ENCODE data around the gene SIL1. TPM values are rescaled to one million over a fixed set of nuclear protein-coding genes. Genes with fewer than 3 reads are reported as not detected.

Gene SIL1
- total and polyA plus RNA-seq, 2 of the 8 experiments (the other 6 are each of a cell fraction or from before 2014, with no cell fraction given), result 8.3 to 12.8 TPM

DNA sequence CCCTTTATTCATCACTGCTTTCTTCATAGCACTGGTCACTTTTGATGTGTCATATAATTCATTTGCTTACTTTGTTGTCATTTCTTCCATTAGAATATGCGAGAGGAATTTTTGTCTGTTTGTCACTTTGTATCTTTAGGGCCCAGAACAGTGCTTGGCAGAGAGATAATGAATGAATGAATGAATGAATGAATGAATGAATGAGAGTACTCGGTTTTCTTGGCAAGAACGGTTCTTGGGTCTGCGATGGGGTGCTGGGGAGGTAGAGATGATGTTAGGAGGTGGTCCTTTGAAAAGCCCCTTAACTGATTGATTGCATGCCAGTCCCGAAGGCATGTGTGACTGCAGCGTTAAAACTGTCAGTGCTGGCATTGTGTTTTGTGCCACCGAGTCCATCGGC lies 270.6 kb downstream of the SIL1 start:
- no peaks in the 10 kb centered on the region for H3K9me3 ChIP-seq (ENCODE audit: insufficient read depth in 2 of 2, low read depth in 1 of 2, low read length in 1 of 2)
- FAIRE-seq (no peak), DNase-seq (ENCODE audit: low read depth in 1 of 2, low spot score in 2 of 2) (no peak)
- H4K91ac ChIP-seq (replicated peaks; ENCODE audit: insufficient read length, low read length), result no peak overlapping the region
- peaks cover 27 to 77% (median 53%) of the 10 kb centered on the region in 4 experiments for H3K36me3 ChIP-seq (ENCODE audit: control insufficient read depth in 2 of 4, insufficient read depth in 4 of 4, low read length in 3 of 4)
- H3K56ac ChIP-seq (replicated peaks; ENCODE audit: insufficient read length, low read depth, low read length), result no peak overlapping the region
- CTCF ChIA-PET (ENCODE audit: partially characterized antibody), result no interaction called here
- H3K4me3 ChIP-seq (ENCODE audit: extremely low read depth in 1 of 4, insufficient read depth in 2 of 4, low read depth in 3 of 4, low read length in 4 of 4), result no peak overlapping the region
- H3K79me1 ChIP-seq (ENCODE audit: low read depth, low read length), result peaks cover 5% of the 10 kb centered on the region; the same call in 1 of the 2 replicates
- H4K5ac ChIP-seq (ENCODE audit: insufficient read length, low read depth, low read length), result no peak overlapping the region
- no peak overlapping the region for H2BK12ac ChIP-seq (ENCODE audit: low read depth, low read length)
- no peak overlapping the region for H4K8ac ChIP-seq (ENCODE audit: extremely low read depth, insufficient read depth, low read length)
- no peaks in the 10 kb centered on the region for H3K23me2 ChIP-seq (ENCODE audit: low read depth, low read length)
- no peaks in the 10 kb centered on the region for H3K79me2 ChIP-seq (ENCODE audit: control insufficient read depth in 1 of 2, insufficient read depth in 2 of 2, low read length in 2 of 2)
- no peak overlapping the region for H2BK120ac ChIP-seq (replicated peaks; ENCODE audit: low read depth, low read length)
- no peak overlapping the region for H2BK15ac ChIP-seq (ENCODE audit: low read length)
- H3K27ac ChIP-seq (ENCODE audit: low read depth, low read length), result no peak overlapping the region
- H3K4me1 ChIP-seq (replicated peaks in 1 of 4; ENCODE audit: control insufficient read depth in 3 of 4, insufficient read depth in 4 of 4, low read length in 3 of 4), result peaks cover 0 to 3% (median 0%) of the 10 kb centered on the region in 4 experiments; a peak in 1 of 7 replicates
- no peak overlapping the region for H3K4me2 ChIP-seq (ENCODE audit: insufficient read depth in 1 of 2, low read depth in 2 of 2, low read length in 2 of 2)
- peaks cover 0 to 2% of the 10 kb centered on the region in 2 experiments for H4K20me1 ChIP-seq (replicated peaks in 1 of 2; ENCODE audit: control insufficient read depth in 1 of 2, insufficient read depth in 2 of 2, low read length in 2 of 2)
- H2BK20ac ChIP-seq (ENCODE audit: low read length), result no peak overlapping the region
- POLR2A ChIA-PET (ENCODE audit: partially characterized antibody), result no interaction called here
- no peak overlapping the region for H3K4ac ChIP-seq (replicated peaks; ENCODE audit: insufficient read length, low read depth, low read length)
- no peak overlapping the region for H2AK5ac ChIP-seq (ENCODE audit: low read depth, low read length)
- no peaks in the 10 kb centered on the region for H3K27me3 ChIP-seq (replicated peaks in 1 of 4; ENCODE audit: control insufficient read depth in 3 of 4, extremely low read depth in 1 of 4, insufficient read depth in 3 of 4, low read length in 3 of 4)
- WGBS, 2 experiments (ENCODE audit: extremely low coverage in 1 of 2, insufficient coverage in 1 of 2, insufficient read length in 1 of 2, insufficient replicate concordance in 2 of 2, low coverage in 1 of 2, low lambda C conversion rate in 2 of 2, missing lambda C conversion rate in 1 of 2), result 96% methylated on average over 8 of the region's 8 CpGs; no CpG with 5 or more reads in 1 of the 2 experiments
- no peak overlapping the region for H2AFZ ChIP-seq (ENCODE audit: low read length)
- TF ChIP-seq RAD21 (IDR thresholded peaks at IDR 0.05 in 1 of 2, conservative IDR thresholded peaks at IDR 0.05 in 1 of 2; ENCODE audit: low read depth in 2 of 2, low read length in 2 of 2), result no peak
- TF ChIP-seq TAF7 (optimal IDR thresholded peaks at IDR 0.05; ENCODE audit: borderline replicate concordance, low read depth, low read length), result no peak
- no peak for TF ChIP-seq KDM4A (IDR thresholded peaks at IDR 0.05; ENCODE audit: low read depth, low read length, severe bottlenecking)
- TF ChIP-seq KDM1A (IDR thresholded peaks at IDR 0.05; ENCODE audit: borderline replicate concordance, low read length), result no peak
- TF ChIP-seq CBX5 (IDR thresholded peaks at IDR 0.05; ENCODE audit: low read depth, low read length), result no peak
- TF ChIP-seq NANOG (IDR thresholded peaks at IDR 0.05; ENCODE audit: insufficient read depth, low read depth, low read length, poor library complexity, severe bottlenecking), result no peak
- TF ChIP-seq CBX8 (IDR thresholded peaks at IDR 0.05; ENCODE audit: borderline replicate concordance, low read depth, low read length), result no peak
- TF ChIP-seq BACH1 (IDR thresholded peaks at IDR 0.05; ENCODE audit: low read length), result no peak
- TF ChIP-seq GABPA (IDR thresholded peaks at IDR 0.05; ENCODE audit: borderline replicate concordance, insufficient read depth, low read length), result no peak
- no peak for TF ChIP-seq MAFK (IDR thresholded peaks at IDR 0.05; ENCODE audit: low read depth, low read length)
- no peak for TF ChIP-seq CHD2 (IDR thresholded peaks at IDR 0.05; ENCODE audit: low read length)
- H3K14ac ChIP-seq (ENCODE audit: insufficient read length), result no peak overlapping the region
- H3K9ac ChIP-seq (replicated peaks in 1 of 4; ENCODE audit: extremely low read depth in 1 of 4, low read depth in 3 of 4, low read length in 3 of 4), result no peak overlapping the region
- H3K23ac ChIP-seq (ENCODE audit: insufficient read length), result no peak overlapping the region
- H2BK5ac ChIP-seq (ENCODE audit: low read depth, low read length), result no peak overlapping the region
- H3K18ac ChIP-seq (ENCODE audit: extremely low read depth, low read length), result no peak overlapping the region
